Muscle layer of duodenum (tissue), 2 donors: Measurements from ENCODE around the gene PADI1.

Source experiments
- H3K27ac ChIP-seq: one replicate; pipeline ENCODE4 v1.7.0; 2013; ENCODE audit warnings: mild to moderate bottlenecking, low read length
- H3K27me3 ChIP-seq: one replicate; pipeline ENCODE4 v1.7.0; 2013; ENCODE audit warnings: low read depth, mild to moderate bottlenecking, control low read depth, low read length
- H3K36me3 ChIP-seq, 2 donors: one replicate each; pipeline ENCODE4 v1.7.0; 2013; ENCODE audit warnings: low read length in 2 of 2, control low read depth in 1 of 2, mild to moderate bottlenecking in 1 of 2; ENCODE audit not compliant: insufficient read depth in 2 of 2, control insufficient read depth in 1 of 2
- H3K4me1 ChIP-seq, 2 donors: one replicate each; pipeline ENCODE4 v1.7.0; 2013; ENCODE audit warnings: low read length in 2 of 2, mild to moderate bottlenecking in 2 of 2, control low read depth in 1 of 2, moderate library complexity in 1 of 2; ENCODE audit not compliant: insufficient read depth in 2 of 2, control insufficient read depth in 1 of 2
- H3K4me3 ChIP-seq, 2 donors: one replicate each; pipeline ENCODE4 v1.7.0; 2013; ENCODE audit warnings: low read length in 2 of 2, low read depth in 1 of 2, mild to moderate bottlenecking in 1 of 2
- H3K9me3 ChIP-seq, 2 donors: one replicate each; pipeline ENCODE4 v1.7.0; 2013; ENCODE audit warnings: low read length in 2 of 2, control low read depth in 1 of 2, mild to moderate bottlenecking in 1 of 2; ENCODE audit not compliant: control insufficient read depth in 1 of 2
- donor health status: healthy.

PADI1 gene

DNA sequence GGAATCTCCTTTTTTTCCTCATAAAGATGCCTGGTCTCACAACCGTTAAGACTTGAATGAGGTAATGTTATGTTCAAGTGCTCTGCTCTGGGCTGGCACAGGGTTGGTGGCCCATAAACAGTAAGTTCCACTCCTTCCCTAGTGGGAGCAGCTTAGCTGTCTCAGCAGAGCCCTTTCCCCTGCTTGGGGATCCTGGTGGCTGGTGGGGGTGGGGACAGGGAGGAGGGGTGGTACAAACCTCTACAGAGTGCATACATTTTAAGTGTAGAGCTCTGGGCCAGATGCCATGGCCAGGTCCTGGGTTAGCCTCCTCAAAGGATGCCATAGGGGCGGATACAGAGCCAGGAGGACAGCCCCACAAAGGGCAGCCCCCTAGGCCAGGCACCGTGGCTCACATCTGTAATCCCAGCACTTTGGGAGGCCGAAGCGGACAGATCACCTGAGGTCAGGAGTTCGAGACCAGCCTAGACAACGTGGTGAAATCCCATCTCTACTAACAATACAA, 20.7 kb upstream of the PADI1 start:
- Histone ChIP-seq H3K4me1 (no peaks in the 10 kb centered on the region), H3K9me3 (peaks cover 0 to 6% of the 10 kb centered on the region in 2 donors), H3K4me3 (no peak overlapping the region), H3K36me3 (no peaks in the 10 kb centered on the region), H3K27ac (no peak overlapping the region), H3K27me3 (peaks cover 5% of the 10 kb centered on the region)

DNA sequence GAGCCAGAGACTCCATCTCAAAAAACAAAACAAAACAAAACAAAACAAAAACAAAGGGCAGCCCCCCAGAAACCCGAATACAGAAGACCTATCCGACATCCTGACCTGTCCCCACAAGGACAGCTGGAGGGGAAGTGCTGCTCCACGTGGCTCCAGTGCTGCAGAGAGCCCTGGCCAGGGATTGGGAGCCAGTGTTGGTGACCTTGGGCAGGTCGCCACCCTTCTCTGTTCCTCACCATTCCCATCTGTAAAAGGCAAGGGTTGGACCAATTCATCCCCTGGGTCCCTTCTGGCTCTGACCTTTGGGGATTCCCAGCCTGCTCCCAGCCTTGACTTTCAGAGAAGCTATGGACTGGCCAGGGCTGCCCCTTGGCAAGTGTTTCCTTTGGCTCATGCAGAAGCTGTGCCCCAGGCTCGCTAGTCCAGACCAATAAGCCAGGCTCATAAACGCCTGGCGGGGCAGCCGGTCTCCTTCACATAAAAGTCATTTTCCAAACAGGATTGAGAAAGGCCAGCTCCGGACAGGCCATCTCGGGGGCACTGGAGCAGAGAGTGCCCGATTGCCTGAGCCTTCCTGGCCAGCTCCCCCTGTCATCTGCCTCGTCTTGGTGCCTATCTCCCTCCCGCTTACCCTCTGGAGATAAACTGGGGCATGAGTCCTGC, 20.0 kb upstream of the PADI1 start:
- H3K27ac ChIP-seq = no peak overlapping the region
- H3K9me3 ChIP-seq = peaks cover 0 to 6% of the 10 kb centered on the region in 2 donors
- H3K4me3 ChIP-seq = no peak overlapping the region
- H3K36me3 ChIP-seq = no peaks in the 10 kb centered on the region
- H3K4me1 ChIP-seq = no peaks in the 10 kb centered on the region
- H3K27me3 ChIP-seq = peaks cover 5% of the 10 kb centered on the region

DNA sequence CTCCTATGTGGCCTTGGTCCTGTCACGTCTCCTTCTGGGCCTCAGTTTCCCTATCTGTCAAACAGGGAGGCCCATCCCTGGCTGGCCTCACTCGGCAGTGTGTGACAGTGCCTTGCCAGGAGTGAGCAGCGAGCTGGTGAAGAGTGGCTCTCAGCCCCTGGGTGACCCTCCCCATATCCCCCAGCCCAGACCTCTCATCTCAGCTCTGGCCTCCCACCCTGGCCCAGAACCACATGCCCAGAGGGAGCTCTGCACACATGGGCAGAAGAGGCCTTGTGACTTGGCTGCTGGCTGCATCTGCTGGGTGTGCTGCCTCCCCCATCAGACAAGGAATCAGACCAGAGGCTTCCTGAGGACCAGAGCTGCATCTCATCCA, 19.5 kb upstream of the PADI1 start:
- no peak overlapping the region for H3K27ac ChIP-seq
- H3K27me3 ChIP-seq = peaks cover 5% of the 10 kb centered on the region
- H3K4me3 ChIP-seq = no peak overlapping the region
- H3K4me1 ChIP-seq = no peaks in the 10 kb centered on the region
- peaks cover 0 to 6% of the 10 kb centered on the region in 2 donors for H3K9me3 ChIP-seq
- H3K36me3 ChIP-seq = no peaks in the 10 kb centered on the region

DNA sequence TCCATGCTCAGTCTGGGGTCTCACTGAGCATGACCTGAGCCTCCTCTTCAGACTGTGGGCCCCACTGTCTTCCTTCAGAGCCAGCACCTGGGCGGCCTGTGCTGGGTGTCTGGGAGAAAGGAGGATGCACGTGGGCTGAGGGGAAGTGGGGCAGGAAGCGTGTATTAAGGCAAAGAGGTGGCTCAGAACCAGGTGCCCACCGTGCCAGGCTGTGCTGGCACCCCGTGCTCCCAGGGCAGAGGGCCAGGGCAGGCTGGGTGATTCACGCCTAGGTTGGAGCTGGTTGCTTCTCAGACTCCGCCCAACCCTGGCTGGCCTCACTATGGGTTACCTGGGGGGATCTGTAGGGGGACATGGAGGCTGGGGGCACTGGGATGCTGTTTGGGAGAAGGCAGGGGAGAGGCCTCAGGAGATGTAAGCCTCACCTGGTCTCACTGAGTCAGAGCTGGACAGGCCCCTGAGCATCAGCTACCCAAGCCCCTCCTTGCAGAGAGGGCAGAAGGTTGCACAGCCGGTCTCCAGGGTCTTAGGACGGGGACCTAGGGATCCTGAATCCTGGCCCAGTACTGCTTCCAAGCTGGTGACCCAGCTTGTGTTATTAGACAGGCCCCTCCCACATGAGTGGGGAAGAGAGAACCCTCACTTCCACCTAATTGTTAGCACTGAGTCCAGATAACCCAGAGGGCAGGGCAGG, 18.6 kb upstream of the PADI1 start:
- H3K9me3 ChIP-seq = peaks cover 0 to 6% of the 10 kb centered on the region in 2 donors
- H3K27ac ChIP-seq = no peak overlapping the region
- H3K4me3 ChIP-seq = no peak overlapping the region
- peaks cover 5% of the 10 kb centered on the region for H3K27me3 ChIP-seq
- H3K36me3 ChIP-seq = no peaks in the 10 kb centered on the region
- H3K4me1 ChIP-seq = no peaks in the 10 kb centered on the region

DNA sequence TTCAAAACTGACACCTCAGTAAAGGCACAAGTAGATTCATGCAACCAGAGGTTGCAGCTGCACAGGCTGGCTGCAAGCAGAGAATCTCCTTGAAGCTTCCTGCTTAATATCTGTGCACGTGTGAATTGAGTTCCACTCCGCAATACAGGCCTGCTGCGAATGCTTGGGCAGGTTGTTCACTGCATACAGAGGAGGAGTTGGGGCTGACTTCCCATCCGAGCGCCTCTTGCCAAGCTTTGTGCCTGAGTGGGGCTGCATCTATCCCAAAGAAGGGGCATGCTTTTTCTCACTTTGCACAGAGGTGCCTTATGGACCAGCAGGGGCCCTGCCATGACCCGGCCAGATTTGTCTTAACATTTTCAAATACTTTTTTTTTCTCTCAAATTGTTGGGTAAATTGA, 17.9 kb upstream of the PADI1 start:
- Histone ChIP-seq H3K36me3 (no peaks in the 10 kb centered on the region), H3K4me3 (no peak overlapping the region), H3K27ac (no peak overlapping the region), H3K4me1 (no peaks in the 10 kb centered on the region), H3K27me3 (peaks cover 2% of the 10 kb centered on the region), H3K9me3 (peaks cover 0 to 6% of the 10 kb centered on the region in 2 donors)

DNA sequence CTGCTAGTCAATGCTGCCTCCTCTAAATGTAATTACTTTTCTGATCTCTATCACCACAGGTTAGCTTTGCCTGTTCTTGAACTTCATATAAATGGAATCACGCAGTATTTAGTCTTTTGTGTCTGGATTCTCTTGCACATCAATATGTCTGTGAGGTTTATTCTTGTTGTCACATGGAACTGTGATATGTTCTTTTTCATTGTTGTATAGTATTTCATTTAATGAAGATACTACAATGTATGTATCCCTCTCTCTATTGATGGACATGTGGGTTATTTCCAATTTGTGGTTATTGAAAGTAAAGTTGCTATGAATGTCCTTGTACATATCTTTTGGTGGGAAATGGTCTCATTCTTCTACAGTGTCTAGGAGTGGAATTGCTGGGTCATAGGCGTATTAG, 16.7 kb upstream of the PADI1 start:
- Histone ChIP-seq H3K36me3 (no peaks in the 10 kb centered on the region), H3K4me1 (no peaks in the 10 kb centered on the region), H3K9me3 (peaks cover 0 to 6% of the 10 kb centered on the region in 2 donors), H3K27ac (no peak overlapping the region), H3K27me3 (no peaks in the 10 kb centered on the region), H3K4me3 (no peak overlapping the region)

DNA sequence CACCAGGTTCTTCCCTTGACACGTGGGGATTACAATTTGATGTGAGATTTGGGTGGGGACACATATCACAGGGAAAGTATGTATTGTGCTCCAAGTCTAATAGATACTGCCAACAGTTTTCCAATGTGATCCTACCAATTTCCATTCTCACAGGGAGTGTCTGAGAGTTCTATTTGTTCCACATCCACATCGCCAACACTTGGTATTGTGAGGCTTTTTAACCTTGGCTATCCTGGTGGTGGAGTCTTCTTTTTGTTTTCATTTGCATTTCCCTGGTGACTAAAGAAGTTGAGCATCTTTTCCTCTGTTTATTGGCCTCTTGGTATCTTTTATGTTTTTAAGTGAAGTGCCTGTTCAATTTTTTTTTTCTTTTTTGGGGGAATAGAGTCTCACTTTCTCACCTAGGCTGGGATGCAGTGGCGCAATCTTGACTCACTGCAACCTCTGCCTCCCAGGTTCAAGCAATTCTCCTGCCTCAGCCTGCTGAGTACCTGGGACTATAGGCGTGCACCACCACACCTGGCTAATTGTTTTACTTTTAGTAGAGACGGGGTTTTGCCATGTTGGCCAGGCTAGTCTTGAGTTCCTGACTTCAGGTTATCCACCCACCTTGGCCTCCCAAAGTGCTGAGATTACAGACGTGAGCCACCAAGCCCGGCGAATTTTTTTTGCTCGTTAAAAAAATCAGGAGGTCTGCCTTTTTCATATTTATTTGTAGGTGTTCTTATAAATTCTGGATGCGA, 15.9 kb upstream of the PADI1 start:
- H3K4me1 ChIP-seq = no peaks in the 10 kb centered on the region
- H3K27ac ChIP-seq = no peak overlapping the region
- H3K4me3 ChIP-seq = no peak overlapping the region
- peaks cover 0 to 6% of the 10 kb centered on the region in 2 donors for H3K9me3 ChIP-seq
- no peaks in the 10 kb centered on the region for H3K36me3 ChIP-seq
- H3K27me3 ChIP-seq = no peaks in the 10 kb centered on the region

DNA sequence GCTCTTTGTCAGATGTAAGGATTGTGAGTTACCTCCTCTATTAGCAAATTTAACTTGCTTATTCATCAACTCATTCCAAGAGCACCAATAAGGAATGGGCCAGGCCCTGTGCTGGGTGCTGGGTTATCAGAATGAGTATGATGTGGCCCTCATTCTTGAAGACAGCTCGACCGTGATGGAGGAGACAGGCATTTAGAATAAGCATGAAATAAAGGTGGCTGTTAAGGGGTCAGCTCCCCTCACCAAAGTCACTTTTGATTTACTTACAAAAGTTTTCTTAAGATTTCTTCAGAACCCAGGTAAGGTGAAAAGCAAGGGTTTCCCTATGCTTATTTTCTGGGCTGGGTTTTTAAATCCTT, 15.3 kb upstream of the PADI1 start:
- no peak overlapping the region for H3K4me3 ChIP-seq
- no peaks in the 10 kb centered on the region for H3K36me3 ChIP-seq
- H3K9me3 ChIP-seq = peaks cover 0 to 6% of the 10 kb centered on the region in 2 donors
- no peaks in the 10 kb centered on the region for H3K4me1 ChIP-seq
- H3K27ac ChIP-seq = no peak overlapping the region
- H3K27me3 ChIP-seq = no peaks in the 10 kb centered on the region

DNA sequence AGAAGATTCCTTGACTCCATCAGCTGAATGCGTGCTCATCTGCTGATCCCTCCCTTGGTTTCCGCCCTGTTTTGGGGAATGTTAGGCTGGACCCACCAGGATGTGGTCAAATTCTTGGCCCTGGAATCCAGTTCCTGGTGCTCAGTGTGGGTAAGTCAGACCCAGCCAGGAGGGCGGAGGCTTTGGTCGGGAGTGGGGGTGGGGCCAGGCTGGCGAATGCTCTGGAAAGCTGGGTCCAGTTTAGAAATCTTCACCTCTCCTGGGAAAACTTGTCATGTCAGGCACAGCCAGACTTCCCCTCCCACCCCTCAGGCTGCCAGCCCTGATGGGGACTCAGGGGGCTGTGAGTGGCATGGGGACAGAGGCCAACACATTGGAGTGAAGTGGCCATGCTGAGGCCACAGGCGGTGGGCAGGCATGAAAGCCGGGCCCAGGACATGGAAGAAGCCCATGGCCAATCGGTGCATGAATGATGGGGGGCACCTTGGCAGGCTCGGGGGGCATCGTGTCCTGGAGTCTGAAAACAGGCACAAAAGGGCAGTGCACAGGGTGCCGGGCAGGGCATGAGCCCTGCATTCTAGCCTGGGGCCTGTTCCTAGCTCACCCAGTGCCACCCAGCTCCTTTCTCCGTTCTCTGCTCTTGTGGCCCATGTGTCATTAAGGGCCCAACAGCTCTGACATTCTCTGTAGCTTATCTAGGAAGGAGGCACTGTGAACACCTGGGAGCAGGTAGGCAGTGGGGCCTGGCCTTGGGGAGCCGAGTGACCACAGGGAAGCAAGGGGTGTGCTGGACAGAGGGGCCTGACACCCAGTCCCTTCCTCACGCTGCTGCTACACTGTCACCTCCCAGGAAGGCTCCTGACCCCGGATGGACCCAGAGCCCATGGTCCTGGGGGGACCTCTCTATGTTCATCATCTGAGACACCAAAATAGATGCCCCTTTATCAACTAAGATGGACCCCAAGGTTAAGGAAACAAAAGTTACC, 14.6 kb upstream of the PADI1 start:
- H3K36me3 ChIP-seq = no peaks in the 10 kb centered on the region
- no peak overlapping the region for H3K27ac ChIP-seq
- no peaks in the 10 kb centered on the region for H3K27me3 ChIP-seq
- H3K9me3 ChIP-seq = peaks cover 0 to 6% of the 10 kb centered on the region in 2 donors
- H3K4me3 ChIP-seq = no peak overlapping the region
- no peaks in the 10 kb centered on the region for H3K4me1 ChIP-seq

DNA sequence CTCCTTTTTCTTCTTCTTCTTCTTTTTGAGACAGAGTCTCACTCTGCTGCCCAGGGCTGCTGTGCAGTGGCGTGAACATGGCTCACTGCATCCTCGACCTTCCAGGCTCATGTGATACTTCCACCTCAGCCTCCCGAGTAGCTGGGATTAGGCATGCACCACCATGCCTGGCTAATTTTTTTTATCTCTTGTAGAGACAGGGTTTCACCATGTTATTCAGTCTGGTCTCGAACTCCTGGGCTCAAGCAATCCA, 13.0 kb upstream of the PADI1 start:
- Histone ChIP-seq H3K4me1 (no peaks in the 10 kb centered on the region), H3K27me3 (no peaks in the 10 kb centered on the region), H3K9me3 (peaks cover 0 to 6% of the 10 kb centered on the region in 2 donors), H3K4me3 (no peak overlapping the region), H3K36me3 (no peaks in the 10 kb centered on the region), H3K27ac (no peak overlapping the region)
